Measurements from ENCODE around the gene UBE2S. TPM values are rescaled to one million over a fixed set of nuclear protein-coding genes. Genes with fewer than 3 reads are reported as not detected.

The UBE2S gene
- polyA plus RNA-seq, 1 donor (not counting 4 experiments of a cell fraction or from before 2014, with no cell fraction given), result 31.8 TPM

- no peak for TF ChIP-seq CTCF (optimal IDR thresholded peaks at IDR 0.05 in 1 of 3, IDR thresholded peaks at IDR 0.05 in 1 of 3, conservative IDR thresholded peaks at IDR 0.05 in 1 of 3; ENCODE audit: extremely low read depth in 1 of 3, insufficient read depth in 2 of 3, low read length in 3 of 3)
- TF ChIP-seq EZH2 (IDR thresholded peaks at IDR 0.05; ENCODE audit: low read length), result no peak
- H3K27me3 ChIP-seq (ENCODE audit: control insufficient read depth, extremely low read depth, insufficient read depth, low read length), result no peaks in the 10 kb centered on the region
- peaks cover 20% of the 10 kb centered on the region for H3K4me1 ChIP-seq (ENCODE audit: control insufficient read depth, extremely low read depth, insufficient read depth, low read length)
- H3K9me1 ChIP-seq (ENCODE audit: control insufficient read depth, extremely low read depth, insufficient read depth, low read length), result no peaks in the 10 kb centered on the region
- dilution Hi-C loops (cut with MboI; ENCODE audit: extremely low pct_ligation_motif_present, low sequenced_read_pairs), result no loop called here
- H2AFZ ChIP-seq (ENCODE audit: control insufficient read depth, low read length), result peak overlapping the region; percentile 97
- H3K9me3 ChIP-seq (ENCODE audit: control insufficient read depth, low read depth, low read length), result no peaks in the 10 kb centered on the region
- peak overlapping the region; percentile 68 to 87 (median 76) for H3K4me3 ChIP-seq (ENCODE audit: control insufficient read depth in 2 of 3, extremely low read depth in 1 of 3, insufficient read depth in 2 of 3, low read depth in 1 of 3, low read length in 3 of 3)
- FAIRE-seq (no peak), DNase-seq (ENCODE audit: low read depth, low spot score) (no peak)
- H3K9ac ChIP-seq (ENCODE audit: control insufficient read depth, extremely low read depth, insufficient read depth, low read length), result peak overlapping the region; percentile 69
- H3K36me3 ChIP-seq (ENCODE audit: control insufficient read depth in 2 of 2, extremely low read depth in 1 of 2, insufficient read depth in 2 of 2, low read length in 2 of 2), result peaks cover 8 to 21% of the 10 kb centered on the region in 2 experiments
- H3K79me2 ChIP-seq (ENCODE audit: control insufficient read depth, insufficient read depth, low read length), result peaks cover 32% of the 10 kb centered on the region
- peak overlapping the region; percentile 90 for H3K4me2 ChIP-seq (ENCODE audit: control insufficient read depth, extremely low read depth, insufficient read depth, low read depth, low read length)
- H3K27ac ChIP-seq (ENCODE audit: control insufficient read depth, insufficient read depth, low read length), result peak overlapping the region; percentile 83
- peaks cover 12% of the 10 kb centered on the region for H4K20me1 ChIP-seq (ENCODE audit: control insufficient read depth, extremely low read depth, insufficient read depth, low read length)
Measured at GRCh38 chr19:55408533-55408872, 915 bp upstream of the UBE2S start.

- peaks cover 12% of the 10 kb centered on the region for H4K20me1 ChIP-seq (ENCODE audit: control insufficient read depth, extremely low read depth, insufficient read depth, low read length)
- peak overlapping the region; percentile 97 for H2AFZ ChIP-seq (ENCODE audit: control insufficient read depth, low read length)
- H3K36me3 ChIP-seq (ENCODE audit: control insufficient read depth in 2 of 2, extremely low read depth in 1 of 2, insufficient read depth in 2 of 2, low read length in 2 of 2), result peaks cover 11 to 26% of the 10 kb centered on the region in 2 experiments
- H3K4me1 ChIP-seq (ENCODE audit: control insufficient read depth, extremely low read depth, insufficient read depth, low read length), result peaks cover 20% of the 10 kb centered on the region
- dilution Hi-C loops (cut with MboI; ENCODE audit: extremely low pct_ligation_motif_present, low sequenced_read_pairs), result no loop called here
- DNase-seq (ENCODE audit: low read depth, low spot score) (peak; percentile 80), FAIRE-seq (no peak)
- H3K27ac ChIP-seq (ENCODE audit: control insufficient read depth, insufficient read depth, low read length), result peak overlapping the region; percentile 93
- peak overlapping the region; percentile 76 to 87 (median 85) for H3K4me3 ChIP-seq (ENCODE audit: control insufficient read depth in 2 of 3, extremely low read depth in 1 of 3, insufficient read depth in 2 of 3, low read depth in 1 of 3, low read length in 3 of 3)
- TF ChIP-seq CTCF (optimal IDR thresholded peaks at IDR 0.05 in 1 of 3, IDR thresholded peaks at IDR 0.05 in 1 of 3, conservative IDR thresholded peaks at IDR 0.05 in 1 of 3; ENCODE audit: extremely low read depth in 1 of 3, insufficient read depth in 2 of 3, low read length in 3 of 3) (no peak), EZH2 (IDR thresholded peaks at IDR 0.05; ENCODE audit: low read length) (no peak)
- no peaks in the 10 kb centered on the region for H3K27me3 ChIP-seq (ENCODE audit: control insufficient read depth, extremely low read depth, insufficient read depth, low read length)
- peak overlapping the region; percentile 90 for H3K9ac ChIP-seq (ENCODE audit: control insufficient read depth, extremely low read depth, insufficient read depth, low read length)
- no peaks in the 10 kb centered on the region for H3K9me3 ChIP-seq (ENCODE audit: control insufficient read depth, low read depth, low read length)
- H3K4me2 ChIP-seq (ENCODE audit: control insufficient read depth, extremely low read depth, insufficient read depth, low read depth, low read length), result peak overlapping the region; percentile 90
- peaks cover 37% of the 10 kb centered on the region for H3K79me2 ChIP-seq (ENCODE audit: control insufficient read depth, insufficient read depth, low read length)
- no peaks in the 10 kb centered on the region for H3K9me1 ChIP-seq (ENCODE audit: control insufficient read depth, extremely low read depth, insufficient read depth, low read length)
Measured at GRCh38 chr19:55407800-55408532, 378 bp upstream of the UBE2S start.

All from keratinocyte (primary cell).